HepG2 (cell line): Measurements from ENCODE around the gene FAM32A. TPM values are rescaled to one million over a fixed set of nuclear protein-coding genes. Genes with fewer than 3 reads are reported as not detected.

Experiments used
- ATRX ChIP-seq: sonication (generic); formaldehyde crosslinking; IDR thresholded peaks from 2 replicates; pipeline ENCODE4 v1.4.0; 2020; ENCODE audit warnings: missing genetic modification reagents, borderline replicate concordance
- GABPA ChIP-seq, 2 experiments: IDR thresholded peaks; 2 replicates each; pipeline ENCODE4 v1.6.1; 2011 to 2016; ENCODE audit warnings: low read depth in 2 of 2, low read length in 1 of 2, missing biosample characterization in 1 of 2, missing genetic modification characterization in 1 of 2
- GMEB1 ChIP-seq: sonication (generic); formaldehyde crosslinking; IDR thresholded peaks from 2 replicates; pipeline ENCODE4 v1.5.1; 2020; ENCODE audit warnings: missing genetic modification reagents, mild to moderate bottlenecking, borderline replicate concordance
- IKZF1 ChIP-seq: fragments of 450-650 bp; IDR thresholded peaks from 2 replicates; pipeline ENCODE4 v1.7.1; 2016
- IKZF5 ChIP-seq: IDR thresholded peaks from 2 replicates; pipeline ENCODE4 v1.6.1; 2018; ENCODE audit warnings: missing genetic modification reagents, mild to moderate bottlenecking, missing compliant biosample characterization
- PRDM10 ChIP-seq: sonication (generic); formaldehyde crosslinking; IDR thresholded peaks from 2 replicates; pipeline ENCODE4 v1.4.0; 2020; ENCODE audit warnings: low read depth, missing genetic modification reagents
- REPIN1 ChIP-seq: sonication (generic); formaldehyde crosslinking; IDR thresholded peaks from 2 replicates; pipeline ENCODE4 v1.8.0; 2022; ENCODE audit warnings: missing genetic modification reagents, low read depth, mild to moderate bottlenecking, borderline replicate concordance
- SKI ChIP-seq: fragments of 450-650 bp; IDR thresholded peaks from one replicate; pipeline ENCODE4 v1.6.1; 2018; ENCODE audit warnings: mild to moderate bottlenecking; ENCODE audit not compliant: partially characterized antibody
- TSC22D2 ChIP-seq: sonication (generic); formaldehyde crosslinking; IDR thresholded peaks from 2 replicates; pipeline ENCODE4 v1.5.1; 2020; ENCODE audit warnings: missing genetic modification reagents, mild to moderate bottlenecking, borderline replicate concordance
- USF2 ChIP-seq, 2 experiments: sonication (generic) in 1 of 2; formaldehyde crosslinking in 1 of 2; IDR thresholded peaks; 2 replicates each; pipeline versions ENCODE4 v1.5.1 to v1.6.1; 2011 to 2020; ENCODE audit warnings: borderline replicate concordance in 1 of 2, low read depth in 1 of 2, low read length in 1 of 2, mild to moderate bottlenecking in 1 of 2, missing genetic modification reagents in 1 of 2, moderate library complexity in 1 of 2
- ZBTB44 ChIP-seq: sonication (generic); formaldehyde crosslinking; IDR thresholded peaks from 2 replicates; pipeline ENCODE4 v1.4.0; 2020; ENCODE audit warnings: missing genetic modification reagents
- ZNF205 ChIP-seq: IDR thresholded peaks from 2 replicates; pipeline ENCODE4 v1.6.1; 2018; ENCODE audit warnings: missing biosample characterization, missing genetic modification reagents
- ZNF24 ChIP-seq: fragments of 450-650 bp; IDR thresholded peaks from 2 replicates; pipeline ENCODE4 v1.6.1; 2017; ENCODE audit warnings: antibody characterized with exemption, mild to moderate bottlenecking
- ZNF354B ChIP-seq: sonication (generic); formaldehyde crosslinking; IDR thresholded peaks from 2 replicates; pipeline ENCODE4 v1.8.0; 2022; ENCODE audit warnings: mild to moderate bottlenecking, missing genetic modification reagents
- ZNF460 ChIP-seq: sonication (generic); formaldehyde crosslinking; IDR thresholded peaks from 2 replicates; pipeline ENCODE4 v1.5.1; 2020; ENCODE audit warnings: missing genetic modification reagents, mild to moderate bottlenecking, borderline replicate concordance
- polyA plus RNA-seq, 8 experiments: library from polyadenylated mRNA; depleted of rRNA in 3 of 8; stranded (reverse) in 7 of 8; unstranded in 1 of 8; fragments of >200 nt; fragmentation: Illumina TruSeq in 4 of 8; extraction: Trizol in 4 of 8; gene quantifications; 2 replicates each; pipeline versions ENCODE4 v1.2.1 to v1.2.3, GENCODE V29; 2011 to 2016; ENCODE audit warnings: low read depth in 4 of 8, missing spikeins in 1 of 8, mixed read lengths in 1 of 8; ENCODE audit not compliant: insufficient read depth in 1 of 8
- total RNA-seq, 5 experiments: library from RNA; depleted of rRNA; stranded (reverse); fragments of >200 nt; fragmentation: Illumina TruSeq; extraction: Trizol; gene quantifications; 2 replicates each; pipeline ENCODE4 v1.2.3, GENCODE V29; 2016; ENCODE audit warnings: low read depth in 1 of 5

Gene FAM32A
- total and polyA plus RNA-seq, 2 of the 13 experiments (the other 11 are each of a cell fraction or from before 2014, with no cell fraction given): 85.8 to 86.2 TPM

GRCh38 chr19:16200038-16201010, 15.1 kb downstream of the FAM32A start (continued):
- TF ChIP-seq GABPA (IDR thresholded peaks at IDR 0.05; ENCODE audit: low read depth, low read length): no peak
- peak; percentile 59 for TF ChIP-seq GABPA (CRISPR knock-in tag; IDR thresholded peaks at IDR 0.05; ENCODE audit: low read depth)
- TF ChIP-seq GMEB1 (CRISPR knock-in tag): peak; percentile 54; the same call in 1 of the 2 replicates
- peak; percentile 95 for TF ChIP-seq REPIN1 (CRISPR knock-in tag)
- peak; percentile 83 for TF ChIP-seq SKI
- no peak for TF ChIP-seq ZNF24
- no peak for TF ChIP-seq USF2 (IDR thresholded peaks at IDR 0.05; ENCODE audit: low read depth, low read length)
- no peak for TF ChIP-seq USF2 (CRISPR knock-in tag; IDR thresholded peaks at IDR 0.05; ENCODE audit: borderline replicate concordance)
- peak; percentile 59; the same call in 1 of the 2 replicates for TF ChIP-seq ZNF205 (CRISPR knock-in tag)
- TF ChIP-seq IKZF1: no peak
- no peak for TF ChIP-seq ATRX (CRISPR knock-in tag)
- peak; percentile 70; the same call in 1 of the 2 replicates for TF ChIP-seq IKZF5 (CRISPR knock-in tag)
- no peak for TF ChIP-seq ZNF354B (CRISPR knock-in tag)
- 0 out of 2 replicates have a peak, but pooled peaks have one; percentile 44 for TF ChIP-seq PRDM10
- no peak for TF ChIP-seq ZBTB44 (CRISPR knock-in tag)
- TF ChIP-seq TSC22D2 (CRISPR knock-in tag): no peak
- no peak for TF ChIP-seq ZNF460 (CRISPR knock-in tag)
